ENCODE measurements around the gene SLC17A5. TPM values are rescaled to one million over a fixed set of nuclear protein-coding genes. Genes with fewer than 3 reads are reported as not detected.

SLC17A5 gene
- total and polyA plus RNA-seq, 9 of the 15 experiments (the other 6 are each of a cell fraction or from before 2014, with no cell fraction given), result 1.3 to 7.2 (median 3.4) TPM

DNA sequence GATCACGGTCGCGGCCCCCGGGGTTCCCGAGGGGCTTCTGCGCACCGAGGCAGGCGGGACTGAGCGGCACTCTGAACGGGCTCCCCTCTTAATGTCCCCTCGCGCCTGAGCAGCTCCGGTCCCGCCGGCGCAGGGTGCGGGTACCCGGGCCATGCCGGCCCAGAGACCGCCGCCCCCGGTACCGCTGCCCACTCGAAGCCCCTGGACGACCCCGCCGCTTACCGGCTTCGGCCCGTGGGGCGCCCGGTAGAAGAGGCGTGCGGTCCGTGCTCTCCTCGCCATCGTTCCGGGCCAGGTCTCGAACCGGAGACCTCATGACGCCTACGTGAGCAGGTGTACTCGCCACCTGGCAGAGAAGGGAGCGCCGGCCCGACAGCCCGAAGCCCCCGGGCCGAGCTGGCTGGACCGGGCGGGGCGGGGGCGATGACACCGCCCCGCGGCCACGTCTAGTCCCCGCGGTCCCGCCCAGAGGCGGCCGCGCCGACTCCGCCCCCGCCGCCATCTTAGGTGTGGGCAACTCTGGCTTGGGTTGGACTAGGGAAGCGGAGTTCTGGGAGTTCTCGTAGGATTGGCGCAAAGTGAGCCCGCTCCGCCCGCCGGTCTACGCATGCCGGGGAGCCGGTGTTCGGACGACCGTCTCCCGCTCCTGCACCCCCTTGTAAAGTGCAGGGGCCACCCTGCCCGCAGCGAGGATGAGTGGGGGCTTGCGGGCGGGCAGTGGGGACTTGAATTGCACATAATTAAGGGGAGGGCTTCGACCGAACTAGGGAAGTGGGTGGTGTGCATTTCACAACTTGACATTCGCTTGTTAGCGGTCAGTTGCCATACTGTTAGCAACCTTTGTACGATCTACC lies at the start of gene SLC17A5 (continued):
- TF ChIP-seq, protein P1, sequence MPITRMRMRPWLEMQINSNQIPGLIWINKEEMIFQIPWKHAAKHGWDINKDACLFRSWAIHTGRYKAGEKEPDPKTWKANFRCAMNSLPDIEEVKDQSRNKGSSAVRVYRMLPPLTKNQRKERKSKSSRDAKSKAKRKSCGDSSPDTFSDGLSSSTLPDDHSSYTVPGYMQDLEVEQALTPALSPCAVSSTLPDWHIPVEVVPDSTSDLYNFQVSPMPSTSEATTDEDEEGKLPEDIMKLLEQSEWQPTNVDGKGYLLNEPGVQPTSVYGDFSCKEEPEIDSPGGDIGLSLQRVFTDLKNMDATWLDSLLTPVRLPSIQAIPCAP (CRISPR knock-in tag; IDR thresholded peaks at IDR 0.05; ENCODE audit: borderline replicate concordance), result no peak
- TF ChIP-seq STAT5B (CRISPR knock-in tag; IDR thresholded peaks at IDR 0.05), result no peak
- TF ChIP-seq, protein P2, sequence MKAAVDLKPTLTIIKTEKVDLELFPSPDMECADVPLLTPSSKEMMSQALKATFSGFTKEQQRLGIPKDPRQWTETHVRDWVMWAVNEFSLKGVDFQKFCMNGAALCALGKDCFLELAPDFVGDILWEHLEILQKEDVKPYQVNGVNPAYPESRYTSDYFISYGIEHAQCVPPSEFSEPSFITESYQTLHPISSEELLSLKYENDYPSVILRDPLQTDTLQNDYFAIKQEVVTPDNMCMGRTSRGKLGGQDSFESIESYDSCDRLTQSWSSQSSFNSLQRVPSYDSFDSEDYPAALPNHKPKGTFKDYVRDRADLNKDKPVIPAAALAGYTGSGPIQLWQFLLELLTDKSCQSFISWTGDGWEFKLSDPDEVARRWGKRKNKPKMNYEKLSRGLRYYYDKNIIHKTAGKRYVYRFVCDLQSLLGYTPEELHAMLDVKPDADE (conservative IDR thresholded peaks at IDR 0.05; ENCODE audit: control insufficient read depth, low read depth, low read length), result 0 out of 2 replicates have a peak, but pooled peaks have one; percentile 36
- TF ChIP-seq, protein P3, sequence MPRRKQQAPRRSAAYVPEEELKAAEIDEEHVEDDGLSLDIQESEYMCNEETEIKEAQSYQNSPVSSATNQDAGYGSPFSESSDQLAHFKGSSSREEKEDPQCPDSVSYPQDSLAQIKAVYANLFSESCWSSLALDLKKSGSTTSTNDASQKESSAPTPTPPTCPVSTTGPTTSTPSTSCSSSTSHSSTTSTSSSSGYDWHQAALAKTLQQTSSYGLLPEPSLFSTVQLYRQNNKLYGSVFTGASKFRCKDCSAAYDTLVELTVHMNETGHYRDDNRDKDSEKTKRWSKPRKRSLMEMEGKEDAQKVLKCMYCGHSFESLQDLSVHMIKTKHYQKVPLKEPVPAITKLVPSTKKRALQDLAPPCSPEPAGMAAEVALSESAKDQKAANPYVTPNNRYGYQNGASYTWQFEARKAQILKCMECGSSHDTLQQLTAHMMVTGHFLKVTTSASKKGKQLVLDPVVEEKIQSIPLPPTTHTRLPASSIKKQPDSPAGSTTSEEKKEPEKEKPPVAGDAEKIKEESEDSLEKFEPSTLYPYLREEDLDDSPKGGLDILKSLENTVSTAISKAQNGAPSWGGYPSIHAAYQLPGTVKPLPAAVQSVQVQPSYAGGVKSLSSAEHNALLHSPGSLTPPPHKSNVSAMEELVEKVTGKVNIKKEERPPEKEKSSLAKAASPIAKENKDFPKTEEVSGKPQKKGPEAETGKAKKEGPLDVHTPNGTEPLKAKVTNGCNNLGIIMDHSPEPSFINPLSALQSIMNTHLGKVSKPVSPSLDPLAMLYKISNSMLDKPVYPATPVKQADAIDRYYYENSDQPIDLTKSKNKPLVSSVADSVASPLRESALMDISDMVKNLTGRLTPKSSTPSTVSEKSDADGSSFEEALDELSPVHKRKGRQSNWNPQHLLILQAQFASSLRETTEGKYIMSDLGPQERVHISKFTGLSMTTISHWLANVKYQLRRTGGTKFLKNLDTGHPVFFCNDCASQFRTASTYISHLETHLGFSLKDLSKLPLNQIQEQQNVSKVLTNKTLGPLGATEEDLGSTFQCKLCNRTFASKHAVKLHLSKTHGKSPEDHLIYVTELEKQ (CRISPR knock-in tag; IDR thresholded peaks at IDR 0.05), result no peak
- TF ChIP-seq TCFL5 (CRISPR knock-in tag; conservative IDR thresholded peaks at IDR 0.05), result no peak
- TF ChIP-seq ESRRA (IDR thresholded peaks at IDR 0.05; ENCODE audit: borderline replicate concordance, low read depth), result peak; percentile 23; the same call in 1 of the 2 replicates
- no peak for TF ChIP-seq PTBP1 (IDR thresholded peaks at IDR 0.05; ENCODE audit: low read depth, low read length)
- TF ChIP-seq, protein P4, sequence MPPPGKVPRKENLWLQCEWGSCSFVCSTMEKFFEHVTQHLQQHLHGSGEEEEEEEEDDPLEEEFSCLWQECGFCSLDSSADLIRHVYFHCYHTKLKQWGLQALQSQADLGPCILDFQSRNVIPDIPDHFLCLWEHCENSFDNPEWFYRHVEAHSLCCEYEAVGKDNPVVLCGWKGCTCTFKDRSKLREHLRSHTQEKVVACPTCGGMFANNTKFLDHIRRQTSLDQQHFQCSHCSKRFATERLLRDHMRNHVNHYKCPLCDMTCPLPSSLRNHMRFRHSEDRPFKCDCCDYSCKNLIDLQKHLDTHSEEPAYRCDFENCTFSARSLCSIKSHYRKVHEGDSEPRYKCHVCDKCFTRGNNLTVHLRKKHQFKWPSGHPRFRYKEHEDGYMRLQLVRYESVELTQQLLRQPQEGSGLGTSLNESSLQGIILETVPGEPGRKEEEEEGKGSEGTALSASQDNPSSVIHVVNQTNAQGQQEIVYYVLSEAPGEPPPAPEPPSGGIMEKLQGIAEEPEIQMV (tag; conservative IDR thresholded peaks at IDR 0.05; ENCODE audit: low read depth), result no peak
- no peak for TF ChIP-seq JUNB (CRISPR knock-in tag; conservative IDR thresholded peaks at IDR 0.05)
- TF ChIP-seq, protein P5, sequence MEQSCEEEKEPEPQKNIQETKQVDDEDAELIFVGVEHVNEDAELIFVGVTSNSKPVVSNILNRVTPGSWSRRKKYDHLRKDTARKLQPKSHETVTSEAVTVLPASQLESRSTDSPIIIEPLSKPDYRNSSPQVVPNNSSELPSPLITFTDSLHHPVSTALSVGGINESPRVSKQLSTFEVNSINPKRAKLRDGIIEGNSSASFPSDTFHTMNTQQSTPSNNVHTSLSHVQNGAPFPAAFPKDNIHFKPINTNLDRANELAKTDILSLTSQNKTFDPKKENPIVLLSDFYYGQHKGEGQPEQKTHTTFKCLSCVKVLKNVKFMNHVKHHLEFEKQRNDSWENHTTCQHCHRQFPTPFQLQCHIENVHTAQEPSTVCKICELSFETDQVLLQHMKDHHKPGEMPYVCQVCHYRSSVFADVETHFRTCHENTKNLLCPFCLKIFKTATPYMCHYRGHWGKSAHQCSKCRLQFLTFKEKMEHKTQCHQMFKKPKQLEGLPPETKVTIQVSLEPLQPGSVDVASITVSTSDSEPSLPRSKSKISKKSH (CRISPR knock-in tag; IDR thresholded peaks at IDR 0.05), result no peak
- TF ChIP-seq, protein P6, sequence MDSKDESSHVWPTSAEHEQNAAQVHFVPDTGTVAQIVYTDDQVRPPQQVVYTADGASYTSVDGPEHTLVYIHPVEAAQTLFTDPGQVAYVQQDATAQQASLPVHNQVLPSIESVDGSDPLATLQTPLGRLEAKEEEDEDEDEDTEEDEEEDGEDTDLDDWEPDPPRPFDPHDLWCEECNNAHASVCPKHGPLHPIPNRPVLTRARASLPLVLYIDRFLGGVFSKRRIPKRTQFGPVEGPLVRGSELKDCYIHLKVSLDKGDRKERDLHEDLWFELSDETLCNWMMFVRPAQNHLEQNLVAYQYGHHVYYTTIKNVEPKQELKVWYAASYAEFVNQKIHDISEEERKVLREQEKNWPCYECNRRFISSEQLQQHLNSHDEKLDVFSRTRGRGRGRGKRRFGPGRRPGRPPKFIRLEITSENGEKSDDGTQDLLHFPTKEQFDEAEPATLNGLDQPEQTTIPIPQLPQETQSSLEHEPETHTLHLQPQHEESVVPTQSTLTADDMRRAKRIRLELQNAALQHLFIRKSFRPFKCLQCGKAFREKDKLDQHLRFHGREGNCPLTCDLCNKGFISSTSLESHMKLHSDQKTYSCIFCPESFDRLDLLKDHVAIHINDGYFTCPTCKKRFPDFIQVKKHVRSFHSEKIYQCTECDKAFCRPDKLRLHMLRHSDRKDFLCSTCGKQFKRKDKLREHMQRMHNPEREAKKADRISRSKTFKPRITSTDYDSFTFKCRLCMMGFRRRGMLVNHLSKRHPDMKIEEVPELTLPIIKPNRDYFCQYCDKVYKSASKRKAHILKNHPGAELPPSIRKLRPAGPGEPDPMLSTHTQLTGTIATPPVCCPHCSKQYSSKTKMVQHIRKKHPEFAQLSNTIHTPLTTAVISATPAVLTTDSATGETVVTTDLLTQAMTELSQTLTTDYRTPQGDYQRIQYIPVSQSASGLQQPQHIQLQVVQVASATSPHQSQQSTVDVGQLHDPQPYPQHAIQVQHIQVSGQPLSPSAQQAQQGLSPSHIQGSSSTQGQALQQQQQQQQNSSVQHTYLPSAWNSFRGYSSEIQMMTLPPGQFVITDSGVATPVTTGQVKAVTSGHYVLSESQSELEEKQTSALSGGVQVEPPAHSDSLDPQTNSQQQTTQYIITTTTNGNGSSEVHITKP (IDR thresholded peaks at IDR 0.05; ENCODE audit: partially characterized antibody), result no peak

Measured in K562 (cell line).